GM21381 (cell line): ENCODE results near the gene CTCFL.

Source experiments
- ATAC-seq: cut with Tn5 transposase; IDR thresholded peaks from one replicate; pipeline ENCODE4 v1.9.1; 2021; ENCODE audit warnings: mild to moderate bottlenecking, moderate library complexity; ENCODE audit not compliant: unreplicated experiment

CTCFL gene, protein sequence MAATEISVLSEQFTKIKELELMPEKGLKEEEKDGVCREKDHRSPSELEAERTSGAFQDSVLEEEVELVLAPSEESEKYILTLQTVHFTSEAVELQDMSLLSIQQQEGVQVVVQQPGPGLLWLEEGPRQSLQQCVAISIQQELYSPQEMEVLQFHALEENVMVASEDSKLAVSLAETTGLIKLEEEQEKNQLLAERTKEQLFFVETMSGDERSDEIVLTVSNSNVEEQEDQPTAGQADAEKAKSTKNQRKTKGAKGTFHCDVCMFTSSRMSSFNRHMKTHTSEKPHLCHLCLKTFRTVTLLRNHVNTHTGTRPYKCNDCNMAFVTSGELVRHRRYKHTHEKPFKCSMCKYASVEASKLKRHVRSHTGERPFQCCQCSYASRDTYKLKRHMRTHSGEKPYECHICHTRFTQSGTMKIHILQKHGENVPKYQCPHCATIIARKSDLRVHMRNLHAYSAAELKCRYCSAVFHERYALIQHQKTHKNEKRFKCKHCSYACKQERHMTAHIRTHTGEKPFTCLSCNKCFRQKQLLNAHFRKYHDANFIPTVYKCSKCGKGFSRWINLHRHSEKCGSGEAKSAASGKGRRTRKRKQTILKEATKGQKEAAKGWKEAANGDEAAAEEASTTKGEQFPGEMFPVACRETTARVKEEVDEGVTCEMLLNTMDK

DNA sequence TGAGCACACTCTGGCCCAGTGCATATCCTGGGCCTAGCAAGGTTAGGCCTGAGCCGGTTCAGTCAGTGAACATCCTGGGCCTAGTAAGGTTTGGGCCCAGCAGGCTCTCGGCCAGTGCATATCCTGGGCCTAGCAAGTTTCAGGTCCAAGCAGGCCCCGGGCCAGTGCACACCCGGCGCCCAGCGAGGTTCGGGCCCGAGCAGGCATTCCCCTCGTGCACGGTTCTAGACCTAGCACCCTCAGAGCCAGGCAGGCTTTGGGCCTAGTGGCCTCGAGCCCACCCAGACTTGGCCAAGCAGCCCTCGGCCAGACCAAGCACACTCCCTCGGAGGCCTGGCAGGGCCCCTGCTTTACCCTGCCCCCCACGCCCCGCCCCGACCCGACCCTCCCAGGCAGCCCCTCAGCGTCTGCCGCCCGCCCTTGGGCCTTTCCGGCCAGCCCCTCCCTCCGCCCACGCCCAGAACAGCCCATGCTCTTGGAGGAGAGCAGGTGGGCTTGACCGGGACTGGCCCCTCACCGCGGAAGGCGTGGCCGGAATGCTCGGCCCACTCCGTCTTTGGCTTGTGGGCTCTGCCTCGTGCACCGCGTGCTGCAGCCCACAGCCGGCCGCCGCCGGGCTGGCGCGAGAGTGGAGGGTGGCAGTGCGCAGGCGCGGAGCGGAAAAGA is at the start of gene CTCFL:
TSS of gene CTCFL (minus strand) at position 630 of the 666 bp plus-strand sequence. CDS start 935 bp downstream, outside the sequence.
- no peak for ATAC-seq

DNA sequence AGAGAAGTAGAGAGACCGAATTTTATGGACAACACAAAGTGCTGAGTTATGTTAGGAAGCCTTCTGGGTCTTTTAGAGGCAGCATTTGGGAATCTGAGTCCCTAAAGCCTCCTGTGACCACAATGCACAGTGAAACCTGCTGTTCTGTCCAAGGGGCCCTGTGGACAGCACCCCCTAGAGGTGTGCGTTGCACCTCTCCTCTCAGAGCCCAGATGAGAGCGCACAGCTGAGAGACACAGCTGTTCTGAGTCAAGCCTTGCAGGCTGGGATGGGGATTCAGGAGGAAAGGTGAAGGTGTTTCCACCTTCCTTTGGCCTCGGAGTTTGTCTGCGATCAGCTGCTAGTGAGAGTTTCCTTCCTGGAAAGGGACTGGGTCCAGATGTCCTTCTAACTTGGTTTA is 49.0 kb upstream of the CTCFL start:
- ATAC-seq, result no peak

DNA sequence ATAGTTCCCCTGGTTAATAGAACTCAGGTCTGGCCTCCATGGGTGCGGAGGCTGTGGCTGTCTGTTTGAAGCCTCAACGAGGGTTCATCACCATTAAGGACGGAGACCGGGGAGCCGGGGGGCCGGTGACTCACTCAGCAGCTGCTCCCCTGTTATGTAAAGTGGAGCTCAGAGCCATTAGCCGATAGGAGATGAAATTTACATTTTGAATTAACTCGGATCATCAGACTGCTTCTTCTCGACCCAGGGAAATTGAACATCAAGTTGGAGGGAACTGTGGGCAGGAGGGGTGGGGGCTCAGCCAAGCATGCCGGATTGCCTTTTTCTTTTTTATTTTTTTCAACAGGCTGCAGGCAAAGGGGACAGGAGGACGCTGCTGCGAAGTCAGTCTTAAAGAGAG is 48.3 kb upstream of the CTCFL start:
- no peak for ATAC-seq

DNA sequence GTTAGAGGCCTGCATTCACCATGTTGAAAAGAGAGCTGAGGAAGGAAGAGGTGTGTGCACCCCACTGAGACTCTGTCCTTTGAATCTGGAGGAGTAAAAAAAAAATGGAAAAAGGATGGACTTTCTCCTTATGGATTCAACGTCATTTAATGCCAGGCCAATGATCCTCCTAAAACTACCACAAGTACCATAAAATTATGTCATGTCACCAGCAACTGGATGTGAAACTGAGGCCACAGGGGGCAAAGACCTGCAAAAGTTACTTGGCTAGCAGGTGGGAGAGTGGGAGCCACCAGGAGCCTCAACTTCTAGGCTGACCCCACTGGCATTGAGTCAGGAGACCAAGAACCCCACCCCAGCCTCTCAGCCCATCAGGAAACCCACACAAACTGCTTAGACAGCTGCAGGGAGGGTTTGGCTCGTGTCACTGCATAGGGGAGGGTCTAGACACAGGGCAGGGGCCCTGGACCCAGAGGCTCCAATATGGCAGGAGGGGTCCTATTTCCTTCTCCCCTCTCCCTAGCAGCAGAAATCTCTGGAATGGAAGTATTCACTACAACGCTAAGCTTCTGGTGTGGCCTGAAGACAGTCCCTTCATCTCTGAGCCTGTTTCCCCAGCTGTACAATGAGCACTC is 47.0 kb upstream of the CTCFL start:
- ATAC-seq, result no peak

DNA sequence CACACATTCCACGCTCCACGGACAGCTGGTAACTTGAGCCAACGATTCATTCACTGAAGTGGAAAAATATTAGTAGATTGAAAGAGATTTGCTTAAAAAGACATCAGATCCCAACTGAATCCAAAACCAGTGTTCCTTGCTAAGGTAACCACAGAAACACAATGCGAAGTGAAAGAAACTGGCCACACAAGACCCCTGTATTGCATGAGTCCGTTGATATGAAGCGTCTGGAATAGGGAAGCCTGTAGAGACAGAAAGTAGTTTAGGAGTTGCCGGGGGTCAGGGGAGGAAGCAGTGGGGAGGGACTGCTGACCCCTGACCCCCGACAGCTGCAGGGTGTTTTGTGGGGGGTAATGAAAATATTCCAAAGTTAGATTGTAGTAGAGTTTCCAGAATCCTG is 46.0 kb upstream of the CTCFL start:
- no peak for ATAC-seq

DNA sequence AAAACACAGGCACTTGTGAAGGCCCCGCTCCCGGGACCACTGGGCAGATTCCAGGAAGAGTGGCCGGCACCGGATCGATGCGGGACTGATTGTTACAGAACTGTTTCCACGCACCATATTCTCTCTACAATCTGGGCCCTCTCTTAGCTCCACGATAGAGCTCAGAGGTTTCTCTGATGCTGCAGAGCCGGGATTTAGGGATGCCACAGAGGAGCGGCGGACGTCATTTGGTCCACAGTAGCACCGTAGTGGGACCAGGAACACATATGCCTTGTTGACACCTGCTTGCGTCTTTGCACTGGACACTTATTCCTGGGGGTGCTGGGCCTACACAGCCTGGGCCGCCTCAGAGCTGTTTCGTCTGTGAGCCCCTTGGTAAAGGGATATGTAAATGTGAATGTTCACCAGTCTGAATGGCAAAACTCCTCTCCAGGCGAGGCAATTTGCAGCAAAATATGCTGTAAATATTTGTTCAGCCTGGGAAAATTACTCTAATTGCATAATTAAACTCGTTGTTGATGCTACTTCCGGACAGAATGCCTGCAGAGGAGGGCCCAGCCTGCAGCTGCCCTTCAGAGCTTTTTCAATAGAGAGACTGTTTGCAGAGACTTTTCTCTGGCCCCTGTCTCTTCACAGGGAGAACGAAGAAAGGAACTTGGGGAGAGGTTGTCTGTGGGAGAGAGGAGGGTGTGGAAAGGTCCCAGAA is 45.4 kb upstream of the CTCFL start:
- no peak for ATAC-seq

DNA sequence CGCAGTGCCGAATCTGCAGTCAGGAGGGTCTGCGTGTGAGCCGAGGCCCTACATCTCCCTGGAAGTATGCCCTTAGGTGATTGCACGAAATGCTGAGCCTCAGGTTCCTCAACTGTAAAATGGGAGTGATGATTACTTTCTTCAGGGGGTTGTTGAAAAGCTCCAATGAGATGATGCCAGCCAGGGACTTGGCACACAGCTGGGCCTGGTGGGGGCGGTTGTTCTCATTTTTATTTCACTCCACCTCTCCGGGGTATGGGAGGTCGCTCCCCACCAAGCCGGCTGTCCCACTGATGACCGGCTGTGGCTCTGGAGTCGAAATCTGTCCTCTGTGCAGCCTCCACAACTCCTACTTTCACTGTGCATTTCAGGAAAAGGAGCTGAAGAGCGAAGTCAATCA is 44.0 kb upstream of the CTCFL start:
- no peak for ATAC-seq

DNA sequence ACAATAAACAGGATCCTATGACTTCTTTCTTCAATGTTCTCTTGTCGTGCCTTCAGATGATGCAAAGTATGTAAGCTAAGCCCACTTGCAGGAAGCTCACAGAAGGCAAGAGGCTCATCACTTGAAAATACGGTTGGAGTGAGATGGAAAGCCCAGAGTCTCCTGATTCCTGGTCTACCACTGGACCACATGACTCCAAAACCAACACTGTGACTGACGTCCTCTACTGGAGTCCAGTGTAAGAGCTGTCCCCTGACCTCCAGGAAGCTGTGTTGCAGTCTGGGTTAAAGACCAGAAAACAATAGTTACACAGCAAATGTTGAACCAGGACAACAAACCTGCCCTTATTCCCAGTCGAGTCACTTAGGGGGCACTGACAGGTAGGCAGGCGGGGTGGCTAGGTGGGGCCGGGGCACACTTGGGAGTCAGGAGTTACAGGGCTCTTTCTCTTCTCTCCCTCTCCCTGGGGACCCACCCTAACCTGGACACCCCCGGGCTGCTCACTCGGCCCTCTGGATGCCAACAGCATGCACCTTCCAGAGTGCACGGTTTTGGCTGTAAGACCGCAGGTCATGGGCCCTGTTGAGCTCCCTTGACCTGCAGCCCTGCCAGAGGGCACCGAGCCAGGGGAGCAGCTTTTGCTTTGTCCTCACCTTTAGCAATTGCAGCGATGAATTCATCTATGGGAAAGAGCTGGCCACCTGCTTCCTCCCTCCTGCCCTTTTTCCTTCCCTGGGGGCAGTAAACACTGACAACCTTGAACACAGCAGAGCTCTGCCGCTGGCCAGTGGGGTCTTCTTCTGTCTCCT is 43.4 kb upstream of the CTCFL start:
- no peak for ATAC-seq

DNA sequence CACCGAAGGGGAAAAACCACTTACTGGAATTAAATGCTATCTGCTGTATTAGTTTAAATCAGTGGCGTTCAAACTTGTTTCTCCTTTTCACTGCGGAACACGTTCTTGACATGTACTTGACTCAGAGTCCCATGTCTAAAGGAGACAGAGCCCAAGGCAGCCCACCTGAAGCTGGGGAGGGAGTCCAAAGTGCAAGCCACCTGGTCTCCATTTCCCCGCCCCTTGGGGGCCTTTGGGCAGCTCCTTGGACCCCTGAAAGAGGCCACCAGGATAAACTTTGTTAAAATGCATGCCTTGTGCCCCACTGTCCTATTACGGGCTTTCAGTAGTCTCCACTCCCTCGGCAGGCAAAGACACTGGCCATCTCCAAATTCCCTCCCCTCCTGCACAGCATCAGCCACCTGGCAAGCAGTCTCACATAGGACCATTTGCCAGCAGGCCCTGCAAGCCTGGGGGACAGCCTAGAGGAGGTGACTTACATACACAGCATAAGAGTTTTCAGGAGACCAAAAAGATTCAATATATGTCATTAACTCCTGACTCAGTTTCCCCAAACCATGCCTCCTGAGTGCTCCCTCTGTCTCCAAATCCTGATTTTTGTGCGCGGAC is 42.6 kb upstream of the CTCFL start:
- no peak for ATAC-seq

DNA sequence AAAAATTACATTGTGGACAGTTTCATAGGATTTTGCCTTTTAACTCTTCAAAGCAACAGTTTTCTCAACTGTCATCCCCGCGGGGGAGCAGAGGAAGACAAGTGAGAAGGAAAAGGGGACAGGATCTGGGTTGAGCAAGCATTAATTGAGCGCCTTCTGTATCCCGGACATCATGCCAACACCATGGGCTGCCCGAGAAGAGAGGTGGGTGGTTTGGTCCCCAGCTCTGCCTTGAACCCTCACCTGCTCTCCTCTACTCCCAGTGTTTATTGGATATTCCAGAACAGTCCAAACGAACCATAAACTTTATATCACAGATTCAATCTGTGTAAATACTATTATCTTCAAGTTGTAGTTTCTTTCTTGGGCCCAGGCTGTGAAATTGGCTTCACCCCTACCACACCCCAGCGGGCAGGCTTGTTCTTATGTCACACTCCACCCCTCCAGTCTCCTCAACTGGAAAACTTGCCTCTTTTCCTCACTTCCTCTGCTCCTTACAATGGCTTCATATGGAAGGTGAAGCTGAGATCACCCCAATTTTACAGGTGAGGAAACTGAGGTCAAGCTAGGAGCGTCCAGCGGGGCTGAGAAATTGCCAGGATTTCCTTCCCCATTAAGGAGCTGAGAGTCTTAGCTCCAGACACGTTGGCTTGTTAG is 42.0 kb upstream of the CTCFL start:
- no peak for ATAC-seq

DNA sequence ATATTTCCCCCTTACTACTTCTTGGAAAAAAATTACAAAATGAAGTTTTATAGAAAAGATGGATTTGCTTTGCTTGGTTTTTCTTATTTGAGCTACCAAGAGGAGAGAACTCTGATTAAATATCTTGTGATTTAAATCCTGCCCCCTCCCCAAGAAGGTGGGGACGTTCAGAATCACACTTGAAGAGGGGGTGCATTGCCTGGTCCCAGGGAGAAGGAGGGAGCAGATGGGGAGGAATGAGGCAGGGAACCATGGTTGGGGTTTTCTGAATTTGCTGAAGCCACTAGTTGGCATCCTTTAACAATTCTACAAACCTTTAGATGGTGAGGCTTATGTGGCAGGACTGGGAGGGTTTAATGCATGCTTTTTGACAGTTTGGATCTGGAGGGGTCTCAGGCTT is 41.5 kb upstream of the CTCFL start:
- ATAC-seq, result no peak

DNA sequence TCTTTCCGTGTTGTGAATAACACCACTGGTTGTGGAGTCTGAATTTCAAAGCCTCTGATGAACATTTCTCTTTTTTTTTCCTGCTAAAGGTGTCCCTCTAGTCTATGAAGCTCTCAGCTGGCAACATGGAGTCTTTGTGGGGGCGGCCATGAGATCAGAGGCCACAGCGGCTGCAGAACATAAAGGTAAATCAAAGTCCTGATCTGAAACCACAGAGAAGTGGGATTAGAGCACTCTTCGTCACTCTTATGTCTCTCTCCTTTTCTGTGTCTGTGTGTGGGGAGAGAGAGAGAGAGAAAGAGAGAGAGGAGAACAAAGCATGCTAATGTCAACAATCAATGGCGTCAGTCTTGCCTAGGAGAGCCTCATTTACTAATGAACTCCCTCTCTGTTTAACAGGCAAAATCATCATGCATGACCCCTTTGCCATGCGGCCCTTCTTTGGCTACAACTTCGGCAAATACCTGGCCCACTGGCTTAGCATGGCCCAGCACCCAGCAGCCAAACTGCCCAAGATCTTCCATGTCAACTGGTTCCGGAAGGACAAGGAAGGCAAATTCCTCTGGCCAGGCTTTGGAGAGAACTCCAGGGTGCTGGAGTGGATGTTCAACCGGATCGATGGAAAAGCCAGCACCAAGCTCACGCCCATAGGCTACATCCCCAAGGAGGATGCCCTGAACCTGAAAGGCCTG is 40.2 kb upstream of the CTCFL start:
- no peak for ATAC-seq

DNA sequence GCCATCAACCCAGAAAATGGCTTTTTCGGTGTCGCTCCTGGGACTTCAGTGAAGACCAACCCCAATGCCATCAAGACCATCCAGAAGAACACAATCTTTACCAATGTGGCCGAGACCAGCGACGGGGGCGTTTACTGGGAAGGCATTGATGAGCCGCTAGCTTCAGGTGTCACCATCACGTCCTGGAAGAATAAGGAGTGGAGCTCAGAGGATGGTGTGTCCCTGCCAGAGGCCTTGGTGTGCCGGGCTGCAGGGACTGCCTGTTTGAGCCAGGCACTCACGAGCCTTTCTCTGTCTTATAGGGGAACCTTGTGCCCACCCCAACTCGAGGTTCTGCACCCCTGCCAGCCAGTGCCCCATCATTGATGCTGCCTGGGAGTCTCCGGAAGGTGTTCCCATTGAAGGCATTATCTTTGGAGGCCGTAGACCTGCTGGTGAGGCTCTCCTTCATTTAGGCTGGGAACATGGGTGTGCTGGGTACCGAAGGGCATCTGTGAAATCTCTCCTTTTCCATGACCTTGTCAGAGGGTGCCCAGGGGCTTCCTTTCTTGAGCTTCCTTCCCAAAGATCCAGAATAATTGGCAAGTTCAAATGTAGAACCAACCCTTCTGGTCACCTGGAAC is 39.4 kb upstream of the CTCFL start:
- ATAC-seq, result no peak

DNA sequence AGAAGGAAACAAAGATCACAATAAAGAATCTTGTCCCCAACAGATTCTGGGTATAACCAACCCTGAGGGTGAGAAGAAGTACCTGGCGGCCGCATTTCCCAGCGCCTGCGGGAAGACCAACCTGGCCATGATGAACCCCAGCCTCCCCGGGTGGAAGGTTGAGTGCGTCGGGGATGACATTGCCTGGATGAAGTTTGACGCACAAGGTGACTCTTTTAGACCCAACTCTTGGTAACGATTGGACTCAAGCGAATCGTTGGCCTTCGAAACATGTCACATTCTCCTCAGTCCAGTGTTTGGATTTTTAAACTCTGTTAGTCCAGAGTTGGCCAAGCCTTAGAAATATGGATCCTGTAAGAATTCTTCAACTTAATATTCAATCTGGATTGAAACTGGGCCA is 38.6 kb upstream of the CTCFL start:
- ATAC-seq, result no peak

DNA sequence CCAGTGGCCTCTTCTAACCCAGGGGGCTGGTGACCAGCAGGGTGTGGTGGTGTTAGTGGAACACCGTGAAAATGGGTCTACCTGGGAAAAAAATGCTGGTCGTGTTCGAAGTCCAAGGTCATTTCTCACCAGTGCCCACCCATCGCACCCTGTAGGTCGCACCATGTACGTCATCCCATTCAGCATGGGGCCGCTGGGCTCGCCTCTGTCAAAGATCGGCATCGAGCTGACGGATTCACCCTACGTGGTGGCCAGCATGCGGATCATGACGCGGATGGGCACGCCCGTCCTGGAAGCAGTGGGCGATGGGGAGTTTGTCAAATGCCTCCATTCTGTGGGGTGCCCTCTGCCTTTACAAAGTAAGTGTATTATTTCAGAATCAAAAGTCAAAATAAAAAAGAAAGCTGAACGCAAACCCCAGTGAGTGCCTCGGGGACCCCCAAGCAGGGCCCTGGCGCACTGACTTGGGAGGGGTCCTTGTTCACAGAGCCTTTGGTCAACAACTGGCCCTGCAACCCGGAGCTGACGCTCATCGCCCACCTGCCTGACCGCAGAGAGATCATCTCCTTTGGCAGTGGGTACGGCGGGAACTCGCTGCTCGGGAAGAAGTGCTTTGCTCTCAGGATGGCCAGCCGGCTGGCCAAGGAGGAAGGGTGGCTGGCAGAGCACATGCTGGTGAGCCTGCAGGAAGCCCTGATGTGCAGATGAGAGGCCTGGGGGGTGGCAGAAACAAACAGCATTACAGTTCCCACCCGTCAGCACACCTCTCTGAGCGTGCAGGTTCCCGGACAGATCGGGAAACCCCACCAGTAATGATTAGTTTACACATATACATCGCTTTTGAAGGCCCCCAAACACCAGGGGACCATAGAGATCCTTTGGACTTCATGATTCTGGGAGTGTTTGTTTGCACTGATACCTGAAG is 37.9 kb upstream of the CTCFL start:
- no peak for ATAC-seq

DNA sequence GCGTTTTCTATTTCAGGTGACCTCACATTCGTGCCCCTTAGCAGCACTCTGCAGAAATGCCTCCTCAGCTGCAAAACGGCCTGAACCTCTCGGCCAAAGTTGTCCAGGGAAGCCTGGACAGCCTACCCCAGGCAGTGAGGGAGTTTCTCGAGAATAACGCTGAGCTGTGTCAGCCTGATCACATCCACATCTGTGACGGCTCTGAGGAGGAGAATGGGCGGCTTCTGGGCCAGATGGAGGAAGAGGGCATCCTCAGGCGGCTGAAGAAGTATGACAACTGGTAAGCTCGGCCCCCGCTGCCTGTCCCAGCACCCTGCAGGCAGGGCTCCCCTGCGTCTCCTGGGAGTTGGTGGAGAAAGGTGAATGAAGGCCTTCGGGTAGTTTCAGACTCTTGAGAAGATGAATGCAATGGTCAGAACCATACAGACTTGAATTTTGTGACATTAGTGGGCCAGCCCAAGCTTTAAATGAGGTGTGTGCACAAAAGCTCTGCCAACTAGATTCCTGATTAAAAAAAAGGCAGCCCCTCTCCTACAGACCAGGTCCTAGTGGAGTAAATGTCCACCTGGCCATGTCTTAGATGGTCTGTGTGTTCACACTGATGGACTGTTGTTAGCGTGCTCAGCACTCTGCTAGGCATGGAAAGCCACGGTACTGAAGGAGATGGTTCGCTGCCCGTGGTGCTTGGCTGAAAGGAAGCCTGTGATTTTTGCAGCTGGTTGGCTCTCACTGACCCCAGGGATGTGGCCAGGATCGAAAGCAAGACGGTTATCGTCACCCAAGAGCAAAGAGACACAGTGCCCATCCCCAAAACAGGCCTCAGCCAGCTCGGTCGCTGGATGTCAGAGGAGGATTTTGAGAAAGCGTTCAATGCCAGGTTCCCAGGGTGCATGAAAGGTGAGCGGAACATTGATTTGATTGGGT is 36.7 kb upstream of the CTCFL start:
- ATAC-seq, result no peak
